ENCODE results near the gene MBOAT2. TPM values are rescaled to one million over a fixed set of nuclear protein-coding genes. Genes with fewer than 3 reads are reported as not detected.

Gene MBOAT2
- total RNA-seq, 4 donors from 2014 or later, result 0.83 to 5.8 (median 3.9) TPM

DNA sequence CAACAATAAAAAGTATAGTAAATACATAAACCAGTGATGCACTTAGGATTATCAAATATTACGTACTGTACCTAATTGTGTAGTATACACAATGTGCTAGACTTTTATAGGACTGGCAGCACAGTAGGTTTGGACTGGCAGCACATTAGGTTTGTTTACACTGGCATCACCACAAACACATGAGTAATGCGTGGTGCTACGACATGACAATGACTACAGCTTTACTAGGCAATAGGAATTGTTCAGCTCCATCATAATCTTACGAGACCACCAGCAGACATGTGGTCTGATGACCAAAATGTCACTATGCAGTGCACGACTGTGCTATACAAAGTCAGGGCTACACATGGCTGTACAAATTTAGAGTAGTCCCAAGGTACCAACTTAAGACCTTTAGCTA is 2.3 kb downstream of the MBOAT2 start:
- no peak overlapping the region for H3K27ac ChIP-seq
- H3K4me1 ChIP-seq, result peaks cover 0 to 6% of the 10 kb centered on the region in 2 donors
- no peaks in the 10 kb centered on the region for H3K9me3 ChIP-seq
- H3K36me3 ChIP-seq, result no peaks in the 10 kb centered on the region
- in situ Hi-C loops (cut with MboI; ENCODE audit: low sequenced_read_pairs in 4 of 4), result no loop called here
- DNase-seq (no peak), ATAC-seq (no peak)
- intact Hi-C loops (cut with DNase I; ENCODE audit: low total_unique reads), result loop anchor here (5.0 to 10.0 kb wide), 2 partner anchors 204 to 421 kb away; partner anchors contain the start of genes ASAP2, CPSF3 and ITGB1BP1
- no peak overlapping the region for H3K4me3 ChIP-seq
- TF ChIP-seq POLR2A (IDR thresholded peaks at IDR 0.05), result no peak
- TF ChIP-seq, protein P1, sequence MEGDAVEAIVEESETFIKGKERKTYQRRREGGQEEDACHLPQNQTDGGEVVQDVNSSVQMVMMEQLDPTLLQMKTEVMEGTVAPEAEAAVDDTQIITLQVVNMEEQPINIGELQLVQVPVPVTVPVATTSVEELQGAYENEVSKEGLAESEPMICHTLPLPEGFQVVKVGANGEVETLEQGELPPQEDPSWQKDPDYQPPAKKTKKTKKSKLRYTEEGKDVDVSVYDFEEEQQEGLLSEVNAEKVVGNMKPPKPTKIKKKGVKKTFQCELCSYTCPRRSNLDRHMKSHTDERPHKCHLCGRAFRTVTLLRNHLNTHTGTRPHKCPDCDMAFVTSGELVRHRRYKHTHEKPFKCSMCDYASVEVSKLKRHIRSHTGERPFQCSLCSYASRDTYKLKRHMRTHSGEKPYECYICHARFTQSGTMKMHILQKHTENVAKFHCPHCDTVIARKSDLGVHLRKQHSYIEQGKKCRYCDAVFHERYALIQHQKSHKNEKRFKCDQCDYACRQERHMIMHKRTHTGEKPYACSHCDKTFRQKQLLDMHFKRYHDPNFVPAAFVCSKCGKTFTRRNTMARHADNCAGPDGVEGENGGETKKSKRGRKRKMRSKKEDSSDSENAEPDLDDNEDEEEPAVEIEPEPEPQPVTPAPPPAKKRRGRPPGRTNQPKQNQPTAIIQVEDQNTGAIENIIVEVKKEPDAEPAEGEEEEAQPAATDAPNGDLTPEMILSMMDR (IDR thresholded peaks at IDR 0.05 in 4 of 5, conservative IDR thresholded peaks at IDR 0.05 in 1 of 5), result no peak
- H3K27me3 ChIP-seq, result peaks cover 0 to 4% (median 0%) of the 10 kb centered on the region in 3 donors

DNA sequence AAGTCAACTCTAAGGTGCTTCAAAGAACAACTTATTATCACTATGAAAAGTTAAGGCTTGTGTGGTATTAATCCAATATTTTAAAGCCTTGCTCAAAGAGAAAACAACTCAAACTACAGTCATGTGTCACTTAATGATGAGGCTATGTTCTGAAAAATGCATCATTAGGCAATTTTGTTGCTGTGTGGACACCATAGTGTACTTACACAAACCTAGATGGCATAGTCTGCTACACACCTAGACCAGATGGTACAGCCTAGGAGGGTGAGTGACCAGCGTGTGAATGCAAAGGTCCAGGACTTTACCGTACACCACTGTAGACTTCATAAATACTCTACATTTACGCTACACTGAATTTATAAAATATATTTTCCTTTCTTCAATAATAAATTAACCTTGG is 3.0 kb downstream of the MBOAT2 start:
- Histone ChIP-seq H3K27ac (no peak overlapping the region), H3K9me3 (no peaks in the 10 kb centered on the region), H3K4me1 (peaks cover 0 to 6% of the 10 kb centered on the region in 2 donors), H3K4me3 (no peak overlapping the region), H3K27me3 (peaks cover 0 to 4% (median 0%) of the 10 kb centered on the region in 3 donors), H3K36me3 (no peaks in the 10 kb centered on the region)
- intact Hi-C loops (cut with DNase I; ENCODE audit: low total_unique reads) (loop anchor here (5.0 to 10.0 kb wide), 2 partner anchors 204 to 422 kb away; partner anchors contain the start of genes ASAP2, CPSF3 and ITGB1BP1), in situ Hi-C loops (cut with MboI; ENCODE audit: low sequenced_read_pairs in 4 of 4) (no loop called here)
- no peak for ATAC-seq
- no peak for DNase-seq
- TF ChIP-seq, protein P1 (IDR thresholded peaks at IDR 0.05 in 4 of 5, conservative IDR thresholded peaks at IDR 0.05 in 1 of 5), result no peak
- no peak for TF ChIP-seq POLR2A (IDR thresholded peaks at IDR 0.05)

DNA sequence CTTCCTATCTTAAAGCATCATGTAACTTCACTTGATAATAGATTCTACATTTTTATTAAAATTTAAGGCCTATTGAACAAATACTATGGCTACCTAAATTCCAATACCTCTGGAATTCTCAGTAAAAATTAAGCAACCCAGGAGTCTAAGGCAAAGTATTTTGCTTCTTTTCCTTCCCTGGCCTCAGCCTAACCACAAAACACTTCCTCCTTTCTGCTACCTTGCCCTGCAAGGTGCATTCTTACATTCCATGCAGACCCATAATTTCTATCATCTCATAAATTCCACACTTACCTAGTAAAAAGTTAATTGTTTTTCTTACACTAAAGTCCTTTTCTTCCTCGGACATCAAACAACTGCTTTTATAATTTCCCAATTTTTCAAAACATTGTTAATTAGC is 3.7 kb downstream of the MBOAT2 start:
- in situ Hi-C loops (cut with MboI; ENCODE audit: low sequenced_read_pairs in 4 of 4), result no loop called here
- TF ChIP-seq POLR2A (IDR thresholded peaks at IDR 0.05), result no peak
- TF ChIP-seq, protein P1 (IDR thresholded peaks at IDR 0.05 in 4 of 5, conservative IDR thresholded peaks at IDR 0.05 in 1 of 5), result no peak

DNA sequence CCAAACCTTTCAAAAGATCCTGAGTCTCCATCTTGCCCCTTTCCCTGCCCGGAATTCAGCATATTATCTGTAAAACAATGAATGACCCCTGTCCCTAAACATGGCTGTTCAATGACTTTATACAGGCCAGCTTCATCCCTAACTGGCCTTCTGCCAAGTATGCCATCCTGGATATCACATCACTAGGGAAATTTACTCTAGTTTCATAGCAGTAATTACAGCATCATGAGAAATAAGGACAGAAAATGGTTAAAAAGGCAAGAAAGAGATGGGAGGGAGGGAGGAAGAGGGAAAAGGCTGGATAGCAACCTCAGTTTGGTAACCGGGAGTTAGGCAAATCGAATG is 4.4 kb downstream of the MBOAT2 start:
- Histone ChIP-seq H3K9me3 (no peaks in the 10 kb centered on the region), H3K4me1 (peaks cover 0 to 6% of the 10 kb centered on the region in 2 donors), H3K27me3 (peaks cover 0 to 4% (median 0%) of the 10 kb centered on the region in 3 donors), H3K36me3 (no peaks in the 10 kb centered on the region), H3K27ac (no peak overlapping the region), H3K4me3 (no peak overlapping the region)
- TF ChIP-seq, protein P1 (IDR thresholded peaks at IDR 0.05 in 4 of 5, conservative IDR thresholded peaks at IDR 0.05 in 1 of 5), result no peak
- TF ChIP-seq POLR2A (IDR thresholded peaks at IDR 0.05), result no peak
- ATAC-seq (no peak), DNase-seq (no peak)
- in situ Hi-C loops (cut with MboI; ENCODE audit: low sequenced_read_pairs in 4 of 4) (no loop called here), intact Hi-C loops (cut with DNase I; ENCODE audit: low total_unique reads) (no loop called here)

More for the DNA sequence above, 3.7 kb downstream of the MBOAT2 start:
- Histone ChIP-seq H3K36me3 (no peaks in the 10 kb centered on the region), H3K4me1 (peaks cover 0 to 6% of the 10 kb centered on the region in 2 donors), H3K27ac (no peak overlapping the region), H3K9me3 (no peaks in the 10 kb centered on the region), H3K4me3 (no peak overlapping the region), H3K27me3 (peaks cover 0 to 4% (median 0%) of the 10 kb centered on the region in 3 donors)
- ATAC-seq (no peak), DNase-seq (no peak)
- intact Hi-C loops (cut with DNase I; ENCODE audit: low total_unique reads), result loop anchor here (5.0 to 10.0 kb wide), 2 partner anchors 205 to 423 kb away; partner anchors contain the start of genes ASAP2, CPSF3 and ITGB1BP1
